ENCODE results near the gene ASPRV1.
"Not testable (repeated sequence)": the region's sequence is repeated elsewhere in the genome, so short reads cannot be mapped to it uniquely, and the experiment has no call there.

Gene ASPRV1

GRCh38 chr2:69959425-69959824 lies 2.0 kb downstream of the ASPRV1 start:
- no peak for DNase-seq (ENCODE audit: low spot score)

- no peak for DNase-seq (ENCODE audit: low spot score)
Measured at GRCh38 chr2:69958480-69958879, 3.0 kb downstream of the ASPRV1 start.

GRCh38 chr2:69957965-69958364 lies 3.5 kb downstream of the ASPRV1 start:
- DNase-seq (ENCODE audit: low spot score) = no peak

- DNase-seq (ENCODE audit: low spot score) = no peak
Measured at GRCh38 chr2:69956475-69956979, 4.9 kb downstream of the ASPRV1 start.

- no peak for DNase-seq (ENCODE audit: low spot score)
Measured at GRCh38 chr2:69955029-69955428, 6.4 kb downstream of the ASPRV1 start.

- DNase-seq (ENCODE audit: low spot score) = peak; percentile 34
Measured at GRCh38 chr2:69954084-69954483, 7.3 kb downstream of the ASPRV1 start.

- no peak for DNase-seq (ENCODE audit: low spot score)
Measured at GRCh38 chr2:69952336-69953115, 8.9 kb downstream of the ASPRV1 start.

- not testable (repeated sequence) for DNase-seq (ENCODE audit: low spot score)
Measured at GRCh38 chr2:69950671-69951070, 10.8 kb downstream of the ASPRV1 start.

- no peak for DNase-seq (ENCODE audit: low spot score)
Measured at GRCh38 chr2:69950241-69950640, 11.2 kb downstream of the ASPRV1 start.

GRCh38 chr2:69948963-69949645 lies 12.3 kb downstream of the ASPRV1 start:
- DNase-seq (ENCODE audit: low spot score) = no peak

GRCh38 chr2:69948032-69948962 lies 13.1 kb downstream of the ASPRV1 start:
- DNase-seq (ENCODE audit: low spot score) = peak; percentile 39

- peak; percentile 27 for DNase-seq (ENCODE audit: low spot score)
Measured at GRCh38 chr2:69947325-69947931, 14.0 kb downstream of the ASPRV1 start.

GRCh38 chr2:69946351-69947324 lies 14.8 kb downstream of the ASPRV1 start:
- DNase-seq (ENCODE audit: low spot score) = no peak

- DNase-seq (ENCODE audit: low spot score) = no peak
Measured at GRCh38 chr2:69945941-69946340, 15.5 kb downstream of the ASPRV1 start.

GRCh38 chr2:69945441-69945840 lies 16.0 kb downstream of the ASPRV1 start:
- DNase-seq (ENCODE audit: low spot score) = no peak

- no peak for DNase-seq (ENCODE audit: low spot score)
Measured at GRCh38 chr2:69944756-69945155, 16.7 kb downstream of the ASPRV1 start.

GRCh38 chr2:69943843-69944525 lies 17.4 kb downstream of the ASPRV1 start:
- no peak for DNase-seq (ENCODE audit: low spot score)

GRCh38 chr2:69943000-69943842 lies 18.2 kb downstream of the ASPRV1 start:
- no peak for DNase-seq (ENCODE audit: low spot score)

GRCh38 chr2:69940691-69941090 lies 20.7 kb downstream of the ASPRV1 start:
- peak; percentile 67 for DNase-seq (ENCODE audit: low spot score)

All from ecto neural progenitor cell (in vitro differentiated cells).